HG03139 (cell line): Measurements from ENCODE around the gene PITPNM3.

Experiments
- ATAC-seq: cut with Tn5 transposase; IDR thresholded peaks from one replicate; pipeline ENCODE4 v1.9.1; 2021; ENCODE audit not compliant: unreplicated experiment

PITPNM3 gene

GRCh38 chr17:6530324-6530920 is 25.9 kb downstream of the PITPNM3 start:
- ATAC-seq = no peak

GRCh38 chr17:6528557-6528956 is 27.8 kb downstream of the PITPNM3 start:
- no peak for ATAC-seq

GRCh38 chr17:6526362-6527152 is 29.8 kb downstream of the PITPNM3 start:
- no peak for ATAC-seq

GRCh38 chr17:6525731-6526130 is 30.6 kb downstream of the PITPNM3 start:
- ATAC-seq = no peak

- no peak for ATAC-seq
Measured at GRCh38 chr17:6525141-6525540, 31.2 kb downstream of the PITPNM3 start.

GRCh38 chr17:6524520-6524919 is 31.8 kb downstream of the PITPNM3 start:
- ATAC-seq = no peak

GRCh38 chr17:6523809-6524355 is 32.5 kb downstream of the PITPNM3 start:
- ATAC-seq = no peak

GRCh38 chr17:6523330-6523729 is 33.0 kb downstream of the PITPNM3 start:
- ATAC-seq = no peak

- no peak for ATAC-seq
Measured at GRCh38 chr17:6521586-6521985, 34.8 kb downstream of the PITPNM3 start.

- ATAC-seq = no peak
Measured at GRCh38 chr17:6517062-6517461, 39.3 kb downstream of the PITPNM3 start.

GRCh38 chr17:6514371-6514770 is 42.0 kb downstream of the PITPNM3 start:
- no peak for ATAC-seq

- ATAC-seq = no peak
Measured at GRCh38 chr17:6512552-6512951, 43.8 kb downstream of the PITPNM3 start.

- ATAC-seq = no peak
Measured at GRCh38 chr17:6510321-6510977, 45.9 kb downstream of the PITPNM3 start.

GRCh38 chr17:6509921-6510320 is 46.4 kb downstream of the PITPNM3 start:
- ATAC-seq = no peak

- no peak for ATAC-seq
Measured at GRCh38 chr17:6509031-6509771, 47.2 kb downstream of the PITPNM3 start.

- ATAC-seq = no peak
Measured at GRCh38 chr17:6508519-6509030, 47.8 kb downstream of the PITPNM3 start.

- no peak for ATAC-seq
Measured at GRCh38 chr17:6508016-6508415, 48.3 kb downstream of the PITPNM3 start.

- no peak for ATAC-seq
Measured at GRCh38 chr17:6507535-6507934, 48.8 kb downstream of the PITPNM3 start.

GRCh38 chr17:6506679-6507231 is 49.6 kb downstream of the PITPNM3 start:
- ATAC-seq = no peak

- no peak for ATAC-seq
Measured at GRCh38 chr17:6505425-6506142, 50.8 kb downstream of the PITPNM3 start.
